HepG2 (cell line): ENCODE results near the gene EIF2AK2. TPM values are rescaled to one million over a fixed set of nuclear protein-coding genes. Genes with fewer than 3 reads are reported as not detected.
"Not testable (repeated sequence)": the region's sequence is repeated elsewhere in the genome, so short reads cannot be mapped to it uniquely, and the experiment has no call there.

Experiments used
- ATAC-seq: fragments of 200-7000 bp; cut with Tn5 transposase; 3 replicates; pipeline ENCODE4 v1.9.1; 2020; ENCODE audit warnings: mild to moderate bottlenecking, moderate library complexity
- BruUV-seq: library from RNA; stranded (reverse); fragments of 400-500 nt; replicated peaks from 2 replicates; lab custom pipeline; 2021; lab: Mats Ljungman, UMichigan
- CTCF ChIA-PET: fragments of 300-600 bp; formaldehyde crosslinking; extraction: SDS; loops from one replicate; lab custom pipeline; 2021; ENCODE audit warnings: low total read pairs, inconsistent platforms, low intra/inter-chr PET ratio; lab: Yijun Ruan, JAX
- POLR2A ChIA-PET: fragments of 350-600 bp; sonication (Branson Sonifier 250); formaldehyde crosslinking; loops from one replicate; lab custom pipeline; 2020; ENCODE audit warnings: antibody characterized with exemption, inconsistent platforms; lab: Yijun Ruan, JAX
- DNase-seq: peaks from one replicate; pipeline ENCODE4 v3.0.0-alpha.2; 2015; ENCODE audit warnings: low spot score
- FAIRE-seq: peaks from 3 replicates; lab custom pipeline; 2011; peaks lifted over from hg19 to GRCh38; lab: Jason Lieb, UNC
- H2AFZ ChIP-seq: one replicate; pipeline ENCODE4 v1.6.1; 2011; ENCODE audit warnings: low read length, inconsistent platforms
- H3K27ac ChIP-seq: fragments of 300-600 bp; 3 replicates; pipeline ENCODE4 v1.8.0; 2011; ENCODE audit warnings: mixed run types, mild to moderate bottlenecking, mixed read lengths, low read length, inconsistent platforms; ENCODE audit not compliant: insufficient read depth; ENCODE audit errors: extremely low read length
- H3K27me3 ChIP-seq, 2 experiments: fragments of 200-600 bp in 1 of 2; 2 replicates in 1 of 2; 3 replicates in 1 of 2; pipeline versions ENCODE4 v1.6.0 to v1.8.0; 2011; ENCODE audit warnings: low read length in 2 of 2, mild to moderate bottlenecking in 2 of 2, moderate library complexity in 2 of 2, inconsistent platforms in 1 of 2; ENCODE audit not compliant: insufficient read depth in 2 of 2, control insufficient read depth in 1 of 2
- H3K36me3 ChIP-seq, 2 experiments: fragments of 200-600 bp in 1 of 2; replicated peaks in 1 of 2; 2 replicates in 1 of 2; 3 replicates in 1 of 2; pipeline versions ENCODE4 v1.5.1 to v1.8.0; 2011; ENCODE audit warnings: low read length in 2 of 2, inconsistent platforms in 1 of 2; ENCODE audit not compliant: insufficient read depth in 2 of 2, control insufficient read depth in 1 of 2
- H3K4me1 ChIP-seq: 2 replicates; pipeline ENCODE4 v1.5.1; 2012; ENCODE audit warnings: low read length, inconsistent platforms; ENCODE audit not compliant: insufficient read depth
- H3K4me2 ChIP-seq: 2 replicates; pipeline ENCODE4 v1.6.0; 2011; ENCODE audit warnings: low read depth, low read length, inconsistent platforms
- H3K4me3 ChIP-seq, 3 experiments: fragments of 200-600 bp in 1 of 3; sonication (generic), shearing (Covaris generic) in 1 of 3; replicated peaks in 1 of 3; 2 replicates each; pipeline ENCODE4 v1.5.1; 2011 to 2016; ENCODE audit warnings: low read length in 3 of 3, inconsistent platforms in 2 of 3, low read depth in 2 of 3, mild to moderate bottlenecking in 2 of 3, control low read depth in 1 of 3, mixed read lengths in 1 of 3; ENCODE audit not compliant: insufficient read depth in 1 of 3
- H3K79me2 ChIP-seq: one replicate; pipeline ENCODE4 v1.6.1; 2011; ENCODE audit warnings: low read length, inconsistent platforms; ENCODE audit not compliant: insufficient read depth
- H3K9ac ChIP-seq: 2 replicates; pipeline ENCODE4 v1.6.0; 2011; ENCODE audit warnings: mild to moderate bottlenecking, low read depth, low read length, inconsistent platforms; ENCODE audit not compliant: insufficient read depth
- H3K9me3 ChIP-seq: 2 replicates; pipeline ENCODE4 v1.5.1; 2012; ENCODE audit warnings: mild to moderate bottlenecking, low read length
- H4K20me1 ChIP-seq: 2 replicates; pipeline ENCODE4 v1.6.0; 2011; ENCODE audit warnings: inconsistent platforms, mild to moderate bottlenecking, low read length, moderate library complexity; ENCODE audit not compliant: insufficient read depth
- ADNP ChIP-seq: sonication (generic); formaldehyde crosslinking; IDR thresholded peaks from 2 replicates; pipeline ENCODE4 v1.4.0; 2020; ENCODE audit warnings: missing genetic modification reagents
- RBFOX2 ChIP-seq: fragments of 200-400 bp; formaldehyde crosslinking; IDR thresholded peaks from 2 replicates; pipeline ENCODE4 v1.6.1; 2017; ENCODE audit warnings: low read depth, mild to moderate bottlenecking, low read length
- WGBS: methylation state at CpG from one replicate; pipeline ENCODE4 v1.1.6; 2017; ENCODE audit warnings: low lambda C conversion rate; 5-methylcytosine and 5-hydroxymethylcytosine counted together
- in situ Hi-C: cut with HindIII; loops from 2 replicates; pipeline ENCODE4 v1.10.0; 2017; ENCODE audit warnings: low pct_unique_long_range_greater_than_20kb; ENCODE audit not compliant: extremely low pct_ligation_motif_present
- intact Hi-C: fragments of 100-400 bp; cut with micrococcal nuclease; formaldehyde crosslinking; loops from one replicate; pipeline ENCODE4 v1.10.0; 2022; ENCODE audit not compliant: unreplicated experiment
- polyA plus RNA-seq, 8 experiments: library from polyadenylated mRNA; depleted of rRNA in 3 of 8; stranded (reverse) in 7 of 8; unstranded in 1 of 8; fragments of >200 nt; fragmentation: Illumina TruSeq in 4 of 8; extraction: Trizol in 4 of 8; gene quantifications; 2 replicates each; pipeline versions ENCODE4 v1.2.1 to v1.2.3, GENCODE V29; 2011 to 2016; ENCODE audit warnings: low read depth in 4 of 8, missing spikeins in 1 of 8, mixed read lengths in 1 of 8; ENCODE audit not compliant: insufficient read depth in 1 of 8
- total RNA-seq, 5 experiments: library from RNA; depleted of rRNA; stranded (reverse); fragments of >200 nt; fragmentation: Illumina TruSeq; extraction: Trizol; gene quantifications; 2 replicates each; pipeline ENCODE4 v1.2.3, GENCODE V29; 2016; ENCODE audit warnings: low read depth in 1 of 5

Gene EIF2AK2
- total and polyA plus RNA-seq, 2 of the 13 experiments (the other 11 are each of a cell fraction or from before 2014, with no cell fraction given): 10.2 to 26.1 TPM

GRCh38 chr2:37205071-37205661 lies 48.4 kb upstream of the EIF2AK2 start:
- intact Hi-C loops, ATAC-seq, H3K27me3 ChIP-seq, in situ Hi-C loops, DNase-seq, BruUV-seq, H3K27ac ChIP-seq, H4K20me1 ChIP-seq, FAIRE-seq, H3K4me1 ChIP-seq, H3K9ac ChIP-seq, H3K4me3 ChIP-seq, CTCF ChIA-PET, H3K4me2 ChIP-seq, POLR2A ChIA-PET, H2AFZ ChIP-seq: not testable (repeated sequence)
- peak; percentile 34; the same call in 1 of the 2 replicates for TF ChIP-seq RBFOX2
- H3K9me3 ChIP-seq: peaks cover 30% of the 10 kb centered on the region
- H3K79me2 ChIP-seq: peaks cover 50% of the 10 kb centered on the region
- 86% methylated on average over 8 of the region's 8 CpGs for WGBS
- peaks cover 14 to 85% of the 10 kb centered on the region in 2 experiments for H3K36me3 ChIP-seq

- intact Hi-C loops: no loop called here
- 0 out of 2 replicates have a peak, but pooled peaks have one; percentile 8 for TF ChIP-seq RBFOX2
- no peak for TF ChIP-seq ADNP (CRISPR knock-in tag)
- WGBS: 94% methylated on average over 2 of the region's 2 CpGs
- peaks cover 4% of the 10 kb centered on the region; the same call in 1 of the 2 replicates for H4K20me1 ChIP-seq
- H3K36me3 ChIP-seq: peaks cover 9 to 76% of the 10 kb centered on the region in 2 experiments
- peaks cover 18% of the 10 kb centered on the region; the same call in 1 of the 2 replicates for H3K9me3 ChIP-seq
- peaks cover 9% of the 10 kb centered on the region for H3K4me1 ChIP-seq
- H3K9ac ChIP-seq: no peak overlapping the region
- ATAC-seq (no peak), FAIRE-seq (no peak), DNase-seq (no peak)
- no peaks in the 10 kb centered on the region for H3K27me3 ChIP-seq
- no peak overlapping the region for H3K27ac ChIP-seq
- in situ Hi-C loops: no loop called here
- BruUV-seq: no TSS peak
- peaks cover 54% of the 10 kb centered on the region for H3K79me2 ChIP-seq
- no peak overlapping the region for H3K4me3 ChIP-seq
- H2AFZ ChIP-seq: no peak overlapping the region
- CTCF ChIA-PET: no interaction called here
- POLR2A ChIA-PET: no interaction called here
- no peak overlapping the region for H3K4me2 ChIP-seq
Measured at GRCh38 chr2:37203708-37204107, 46.9 kb upstream of the EIF2AK2 start.
